LNCaP clone FGC (cell line): ENCODE data around the gene MED28.

Experiments used
- DNase-seq: peaks from one replicate; pipeline ENCODE4 v3.0.0-alpha.2; 2011; ENCODE audit warnings: low read depth
- H3K4me3 ChIP-seq: 2 replicates; pipeline ENCODE4 v1.5.1; 2011; ENCODE audit warnings: mild to moderate bottlenecking, low read depth, low read length, control low read depth
- CTCF ChIP-seq: IDR thresholded peaks from 2 replicates; pipeline ENCODE4 v1.5.1; 2012; ENCODE audit warnings: mild to moderate bottlenecking; ENCODE audit not compliant: control insufficient read depth, insufficient read depth; ENCODE audit errors: extremely low read depth

The MED28 gene

GRCh38 chr4:17630228-17630627, 15.8 kb downstream of the MED28 start:
- TF ChIP-seq CTCF, result no peak
- no peak overlapping the region for H3K4me3 ChIP-seq
- DNase-seq, result no peak

GRCh38 chr4:17633600-17633999, 19.2 kb downstream of the MED28 start:
- no peak for TF ChIP-seq CTCF
- no peak overlapping the region for H3K4me3 ChIP-seq
- no peak for DNase-seq

- DNase-seq, result no peak
- H3K4me3 ChIP-seq, result no peak overlapping the region
- no peak for TF ChIP-seq CTCF
Observed at GRCh38 chr4:17635056-17635455, 20.6 kb downstream of the MED28 start.

DNA sequence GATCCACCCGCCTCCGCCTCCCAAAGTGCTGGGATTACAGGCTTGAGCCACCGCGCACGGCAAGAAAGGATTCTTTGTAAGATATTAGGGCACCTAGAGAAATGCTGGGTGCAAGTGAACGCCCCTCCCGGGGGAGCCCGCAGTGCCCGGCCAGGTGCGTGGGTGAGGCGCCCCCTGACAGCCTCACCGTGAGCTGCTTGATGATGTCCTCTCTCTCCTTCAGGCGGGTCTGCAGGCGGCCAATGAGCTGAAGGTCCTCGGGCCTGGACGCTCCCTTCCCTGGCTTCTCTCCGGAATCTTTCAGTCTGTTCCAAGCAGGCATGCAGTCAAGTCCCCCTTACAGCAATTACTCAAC, 21.9 kb downstream of the MED28 start:
- DNase-seq, result no peak

DNA sequence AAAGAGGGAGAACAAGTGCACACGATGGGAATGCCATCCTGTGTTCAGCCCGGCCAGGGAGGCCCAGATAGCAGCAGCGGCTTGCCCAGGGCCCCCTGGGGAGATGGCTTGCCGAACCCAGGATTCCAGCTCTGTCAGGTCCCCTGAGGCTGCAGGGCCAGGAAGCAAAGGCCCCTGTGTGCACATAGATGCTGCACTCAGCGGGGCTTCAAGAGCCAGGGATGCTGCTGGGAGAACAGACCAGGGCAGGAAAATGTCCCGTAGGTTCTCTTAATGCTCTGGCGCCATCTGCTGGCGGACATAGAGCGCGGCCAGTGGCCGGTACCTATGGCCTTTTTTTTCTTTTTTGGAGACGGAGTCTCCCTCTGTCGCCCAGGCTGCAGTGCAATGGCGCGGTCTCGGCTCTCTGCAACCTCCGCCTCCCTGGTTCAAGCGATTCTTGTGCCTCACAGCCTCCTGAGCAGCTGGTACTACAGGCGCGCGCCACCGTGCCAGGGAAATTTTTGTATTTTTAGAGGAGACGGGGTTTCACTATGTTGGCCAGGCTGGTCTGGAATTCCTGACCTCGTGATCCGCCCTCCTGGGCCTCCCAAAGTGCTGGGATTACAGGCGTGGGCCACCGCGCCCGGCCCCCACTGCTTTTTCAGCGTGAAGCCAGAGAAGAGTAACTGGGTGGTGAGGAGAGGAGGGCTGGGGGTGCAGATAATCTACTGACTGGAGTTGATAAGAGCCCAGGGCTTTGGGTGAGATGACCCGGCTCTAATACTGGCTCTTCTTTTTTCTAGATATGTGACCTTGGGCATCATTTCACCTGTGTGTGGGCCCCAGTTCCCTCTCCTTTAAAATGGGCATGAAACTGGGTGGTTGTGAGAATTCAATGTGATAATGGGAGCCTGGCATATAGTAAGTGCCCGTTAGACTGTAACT, 22.5 kb downstream of the MED28 start:
- peak; percentile 86 for TF ChIP-seq CTCF
- DNase-seq, result no peak
- H3K4me3 ChIP-seq, result no peak overlapping the region

More for the DNA sequence above, 21.9 kb downstream of the MED28 start:
- no peak for TF ChIP-seq CTCF
- H3K4me3 ChIP-seq, result no peak overlapping the region

- no peak for TF ChIP-seq CTCF
- H3K4me3 ChIP-seq, result no peak overlapping the region
- DNase-seq, result no peak
Observed at GRCh38 chr4:17639136-17639535, 24.7 kb downstream of the MED28 start.

DNA sequence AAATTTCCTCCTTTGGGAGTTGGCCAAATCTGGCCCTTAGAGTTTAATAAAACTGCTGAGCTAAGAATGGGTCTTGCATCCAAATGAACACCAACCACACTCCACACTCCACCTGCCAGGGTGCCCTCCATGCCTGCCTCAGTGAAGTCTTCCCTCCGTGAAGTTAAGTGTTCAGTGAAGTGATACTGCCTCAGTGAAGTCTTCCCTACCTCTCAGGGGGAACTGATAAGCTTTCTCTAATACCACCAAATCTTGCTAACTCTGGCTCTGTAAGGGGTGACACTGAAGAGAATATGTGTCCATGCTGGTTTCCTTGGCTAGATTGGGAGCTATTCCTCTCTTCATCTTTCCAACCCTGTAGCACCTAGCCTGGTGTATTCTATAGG, 27.9 kb downstream of the MED28 start:
- no peak for TF ChIP-seq CTCF
- no peak overlapping the region for H3K4me3 ChIP-seq
- no peak for DNase-seq
